22Rv1 (cell line): ENCODE data around the gene GLCCI1.

Experiments
- ZFX ChIP-seq: fragments of 450-650 bp; IDR thresholded peaks from 2 replicates; pipeline ENCODE4 v1.6.1; 2017; ENCODE audit warnings: antibody characterized with exemption, borderline replicate concordance
- TF ChIP-seq, protein P1 (sequence below): fragments of 450-650 bp; IDR thresholded peaks from 2 replicates; pipeline ENCODE4 v1.5.1; 2017; ENCODE audit warnings: mild to moderate bottlenecking

DNA sequence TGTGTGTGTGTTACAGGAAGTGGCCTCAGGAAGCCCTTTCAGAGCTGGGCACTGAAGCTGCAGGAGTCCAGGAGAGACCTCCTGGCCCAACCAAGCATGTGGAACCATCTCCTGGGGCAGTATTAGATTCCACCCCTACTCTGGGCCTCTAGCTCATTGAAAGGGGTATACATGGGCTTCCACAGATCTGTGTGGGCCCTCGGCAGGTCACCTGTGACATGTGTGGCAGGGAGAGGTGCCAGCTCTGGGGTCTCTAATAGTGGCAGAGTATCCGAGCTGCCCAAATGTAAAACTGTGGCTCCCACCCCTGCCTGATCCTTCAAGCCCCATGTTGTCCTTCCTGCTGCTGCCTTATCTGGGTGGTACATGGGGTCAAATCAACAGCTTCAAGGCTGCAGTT lies 144.1 kb downstream of the GLCCI1 start:
- TF ChIP-seq, protein P1, sequence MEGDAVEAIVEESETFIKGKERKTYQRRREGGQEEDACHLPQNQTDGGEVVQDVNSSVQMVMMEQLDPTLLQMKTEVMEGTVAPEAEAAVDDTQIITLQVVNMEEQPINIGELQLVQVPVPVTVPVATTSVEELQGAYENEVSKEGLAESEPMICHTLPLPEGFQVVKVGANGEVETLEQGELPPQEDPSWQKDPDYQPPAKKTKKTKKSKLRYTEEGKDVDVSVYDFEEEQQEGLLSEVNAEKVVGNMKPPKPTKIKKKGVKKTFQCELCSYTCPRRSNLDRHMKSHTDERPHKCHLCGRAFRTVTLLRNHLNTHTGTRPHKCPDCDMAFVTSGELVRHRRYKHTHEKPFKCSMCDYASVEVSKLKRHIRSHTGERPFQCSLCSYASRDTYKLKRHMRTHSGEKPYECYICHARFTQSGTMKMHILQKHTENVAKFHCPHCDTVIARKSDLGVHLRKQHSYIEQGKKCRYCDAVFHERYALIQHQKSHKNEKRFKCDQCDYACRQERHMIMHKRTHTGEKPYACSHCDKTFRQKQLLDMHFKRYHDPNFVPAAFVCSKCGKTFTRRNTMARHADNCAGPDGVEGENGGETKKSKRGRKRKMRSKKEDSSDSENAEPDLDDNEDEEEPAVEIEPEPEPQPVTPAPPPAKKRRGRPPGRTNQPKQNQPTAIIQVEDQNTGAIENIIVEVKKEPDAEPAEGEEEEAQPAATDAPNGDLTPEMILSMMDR: no peak
- no peak for TF ChIP-seq ZFX
